ENCODE results near the gene BCKDK. TPM values are rescaled to one million over a fixed set of nuclear protein-coding genes. Genes with fewer than 3 reads are reported as not detected.

BCKDK gene
- total and polyA plus RNA-seq, 2 donors (not counting 3 experiments of a cell fraction or from before 2014, with no cell fraction given), result 57.8 to 78.3 TPM

GRCh38 chr16:31143011-31143693 is 35.0 kb downstream of the BCKDK start:
- BruUV-seq (replicated peaks), result no TSS peak
- H3K4me2 ChIP-seq (ENCODE audit: insufficient read depth, low read length), result no peak overlapping the region
- no peaks in the 10 kb centered on the region for H3K9me1 ChIP-seq (replicated peaks; ENCODE audit: control insufficient read depth, extremely low read depth, insufficient read depth, low read length)
- dilution Hi-C loops (cut with MboI; ENCODE audit: extremely low pct_ligation_motif_present, low sequenced_read_pairs), result no loop called here
- peaks cover 13 to 21% of the 10 kb centered on the region in 2 experiments for H3K27me3 ChIP-seq (ENCODE audit: control insufficient read depth in 2 of 2, insufficient read depth in 2 of 2, low read length in 2 of 2)
- H2AFZ ChIP-seq (ENCODE audit: low read depth, low read length), result peak overlapping the region; percentile 96
- no peak overlapping the region for H3K4me3 ChIP-seq (replicated peaks in 1 of 3; ENCODE audit: insufficient read depth in 1 of 3, low read depth in 1 of 3, low read length in 3 of 3)
- FAIRE-seq (no peak), DNase-seq (ENCODE audit: low read depth, low spot score) (no peak)
- H3K27ac ChIP-seq (ENCODE audit: insufficient read depth, low read depth, low read length), result no peak overlapping the region
- H3K4me1 ChIP-seq (ENCODE audit: control insufficient read depth, extremely low read depth, insufficient read depth, low read length), result peaks cover 13% of the 10 kb centered on the region
- H3K9ac ChIP-seq (replicated peaks; ENCODE audit: extremely low read depth, insufficient read depth, low read length), result no peak overlapping the region
- CTCF ChIA-PET, result interaction anchor here (0.7 to 2.6 kb wide), 35 partner anchors 9 to 726 kb away, joined by 3 to 31 read pairs (median 7); partner anchors contain the start of genes ARMC5, FUS, HSD3B7 and KAT8
- TF ChIP-seq CTCF (IDR thresholded peaks at IDR 0.05; ENCODE audit: extremely low read depth in 1 of 2, insufficient read depth in 1 of 2, low read depth in 1 of 2, low read length in 2 of 2) (no peak), GATA2 (IDR thresholded peaks at IDR 0.05; ENCODE audit: insufficient read depth, insufficient read length, low read depth, low read length) (no peak), POLR2AphosphoS5 (IDR thresholded peaks at IDR 0.05; ENCODE audit: insufficient read depth, low read depth, low read length) (no peak), JUN (IDR thresholded peaks at IDR 0.05; ENCODE audit: borderline replicate concordance, insufficient read depth, insufficient read length, low read depth) (no peak)
- H3K79me2 ChIP-seq (ENCODE audit: control insufficient read depth, insufficient read depth, low read length), result no peaks in the 10 kb centered on the region
- POLR2A ChIA-PET, result interaction anchor here (2.7 kb wide), 2 partner anchors 26 to 37 kb away, joined by 31 to 37 read pairs; partner anchors contain the start of genes FUS and KAT8
- no peaks in the 10 kb centered on the region for H4K20me1 ChIP-seq (replicated peaks; ENCODE audit: control insufficient read depth, extremely low read depth, insufficient read depth, low read length)
- intact Hi-C loops (cut with micrococcal nuclease), result loop anchor here (2.0 to 5.0 kb wide), 2 partner anchors 36 to 726 kb away; partner anchors contain the start of gene BCKDK
- H3K9me3 ChIP-seq (replicated peaks; ENCODE audit: control insufficient read depth, insufficient read depth, low read length), result no peaks in the 10 kb centered on the region
- H3K36me3 ChIP-seq (ENCODE audit: control insufficient read depth in 2 of 2, extremely low read depth in 1 of 2, insufficient read depth in 2 of 2, low read length in 2 of 2), result no peaks in the 10 kb centered on the region

Data from endothelial cell of umbilical vein (primary cell).